ENCODE data around the gene PTPRT. TPM values are rescaled to one million over a fixed set of nuclear protein-coding genes. Genes with fewer than 3 reads are reported as not detected.

The PTPRT gene
- total and polyA plus RNA-seq, 10 of the 15 experiments (the other 5 are each of a cell fraction or from before 2014, with no cell fraction given), result not detected

- Histone ChIP-seq H3K4me1 (ENCODE audit: control insufficient read depth, insufficient read depth, low read length) (no peaks in the 10 kb centered on the region), H3K4me3 (no peak overlapping the region), H3K27me3 (replicated peaks in 1 of 2; ENCODE audit: control insufficient read depth in 2 of 2, insufficient read depth in 2 of 2, low read length in 1 of 2) (0 out of 4 replicates have a peak, but pooled peaks cover 0 to 2% of the 10 kb centered on the region in 2 experiments), H3K9ac (ENCODE audit: control insufficient read depth, insufficient read depth, low read length) (no peak overlapping the region), H4K20me1 (ENCODE audit: control insufficient read depth, insufficient read depth) (no peaks in the 10 kb centered on the region), H3K9me3 (replicated peaks; ENCODE audit: control insufficient read depth, insufficient read depth, low read length) (no peaks in the 10 kb centered on the region), H3K36me3 (ENCODE audit: control insufficient read depth in 2 of 2, insufficient read depth in 2 of 2, low read length in 1 of 2) (no peaks in the 10 kb centered on the region), H3K4me2 (ENCODE audit: control insufficient read depth, insufficient read depth) (no peak overlapping the region), H2AFZ (ENCODE audit: control insufficient read depth, low read depth, low read length) (no peak overlapping the region), H3K79me2 (ENCODE audit: control insufficient read depth, insufficient read depth, low read length) (no peaks in the 10 kb centered on the region), H3K27ac (ENCODE audit: control insufficient read depth, insufficient read depth) (no peak overlapping the region)
- RAD21 ChIA-PET (ENCODE audit: unreplicated experiment), result no interaction called here
- intact Hi-C loops (cut with micrococcal nuclease; ENCODE audit: unreplicated experiment) (no loop called here), in situ Hi-C loops (cut with MboI) (no loop called here)
- 43% methylated on average over 4 of the region's 4 CpGs for WGBS (ENCODE audit: insufficient coverage, insufficient replicate concordance, low lambda C conversion rate, missing lambda C conversion rate)
- POLR2A ChIA-PET, result interaction anchor here (0.9 kb wide), 1 partner anchor 11 kb away, joined by 9 read pairs; no protein-coding TSS in a partner anchor
- SMC1A ChIA-PET (ENCODE audit: uncharacterized antibody, unreplicated experiment), result no interaction called here
- no peak for DNase-seq (ENCODE audit: low read depth, low spot score)
- no peak for FAIRE-seq
- no TSS peak for BruUV-seq (replicated peaks)
- TF ChIP-seq BHLHE40 (IDR thresholded peaks at IDR 0.05; ENCODE audit: borderline replicate concordance in 1 of 2, low read depth in 2 of 2, low read length in 1 of 2) (no peak), CBX5 (IDR thresholded peaks at IDR 0.05; ENCODE audit: low read depth) (no peak), PAX5 (IDR thresholded peaks at IDR 0.05; ENCODE audit: borderline replicate concordance, low read depth, low read length) (no peak), RBBP5 (conservative IDR thresholded peaks at IDR 0.05) (no peak), SIX5 (IDR thresholded peaks at IDR 0.05; ENCODE audit: low read depth, low read length, severe bottlenecking) (no peak), HCFC1 (IDR thresholded peaks at IDR 0.05; ENCODE audit: low read length) (no peak)
- ATAC-seq, result no peak
- CTCF ChIA-PET, result no interaction called here
Observed at GRCh38 chr20:43170771-43171170, 18.9 kb downstream of the PTPRT start.

- BruUV-seq (replicated peaks), result no TSS peak
- no peaks in the 10 kb centered on the region for H3K79me2 ChIP-seq (ENCODE audit: control insufficient read depth, insufficient read depth, low read length)
- CTCF ChIA-PET, result no interaction called here
- no peak overlapping the region for H3K4me3 ChIP-seq
- RAD21 ChIA-PET (ENCODE audit: unreplicated experiment), result no interaction called here
- H3K27ac ChIP-seq (ENCODE audit: control insufficient read depth, insufficient read depth), result no peak overlapping the region
- TF ChIP-seq SIN3A (IDR thresholded peaks at IDR 0.05; ENCODE audit: low read depth, low read length) (no peak), CUX1 (IDR thresholded peaks at IDR 0.05; ENCODE audit: insufficient replicate concordance, low read depth, low read length) (no peak)
- H3K9me3 ChIP-seq (replicated peaks; ENCODE audit: control insufficient read depth, insufficient read depth, low read length), result no peaks in the 10 kb centered on the region
- in situ Hi-C loops (cut with MboI) (no loop called here), intact Hi-C loops (cut with micrococcal nuclease; ENCODE audit: unreplicated experiment) (no loop called here)
- 0 out of 4 replicates have a peak, but pooled peaks cover 0 to 2% of the 10 kb centered on the region in 2 experiments for H3K27me3 ChIP-seq (replicated peaks in 1 of 2; ENCODE audit: control insufficient read depth in 2 of 2, insufficient read depth in 2 of 2, low read length in 1 of 2)
- no peak overlapping the region for H3K4me2 ChIP-seq (ENCODE audit: control insufficient read depth, insufficient read depth)
- no peak overlapping the region for H3K9ac ChIP-seq (ENCODE audit: control insufficient read depth, insufficient read depth, low read length)
- no peak for DNase-seq (ENCODE audit: low read depth, low spot score)
- H2AFZ ChIP-seq (ENCODE audit: control insufficient read depth, low read depth, low read length), result no peak overlapping the region
- no peak for ATAC-seq
- H4K20me1 ChIP-seq (ENCODE audit: control insufficient read depth, insufficient read depth), result no peaks in the 10 kb centered on the region
- SMC1A ChIA-PET (ENCODE audit: uncharacterized antibody, unreplicated experiment), result no interaction called here
- POLR2A ChIA-PET, result no interaction called here
- H3K36me3 ChIP-seq (ENCODE audit: control insufficient read depth in 2 of 2, insufficient read depth in 2 of 2, low read length in 1 of 2), result no peaks in the 10 kb centered on the region
- no peaks in the 10 kb centered on the region for H3K4me1 ChIP-seq (ENCODE audit: control insufficient read depth, insufficient read depth, low read length)
- FAIRE-seq, result no peak
Observed at GRCh38 chr20:43167615-43168014, 22.1 kb downstream of the PTPRT start.
